ENCODE results near the gene EVI5L. TPM values are rescaled to one million over a fixed set of nuclear protein-coding genes. Genes with fewer than 3 reads are reported as not detected.

EVI5L gene
- polyA plus RNA-seq, 1 of the 3 experiments (the other 2 are of a cell fraction), result 9.7 TPM

DNA sequence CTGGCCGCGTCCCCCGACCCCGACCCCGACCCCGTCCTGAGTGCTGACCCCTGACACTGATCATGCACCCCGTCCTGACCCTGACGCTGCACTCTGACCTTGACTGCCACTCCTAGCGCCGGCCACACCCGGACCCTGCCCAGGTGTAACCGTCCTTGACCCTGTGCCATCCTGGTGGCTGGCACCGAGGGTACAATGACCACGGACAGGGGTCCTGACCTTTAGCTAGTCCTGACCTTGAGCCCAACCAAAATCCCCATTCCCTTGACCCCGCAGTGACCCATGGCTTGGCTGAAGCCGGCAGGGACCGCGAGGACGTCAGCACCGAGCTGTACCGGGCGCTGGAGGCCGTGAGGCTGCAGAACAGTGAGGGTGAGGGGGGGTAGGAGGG, 41.1 kb upstream of the EVI5L start (continued):
- TF ChIP-seq, protein P1, sequence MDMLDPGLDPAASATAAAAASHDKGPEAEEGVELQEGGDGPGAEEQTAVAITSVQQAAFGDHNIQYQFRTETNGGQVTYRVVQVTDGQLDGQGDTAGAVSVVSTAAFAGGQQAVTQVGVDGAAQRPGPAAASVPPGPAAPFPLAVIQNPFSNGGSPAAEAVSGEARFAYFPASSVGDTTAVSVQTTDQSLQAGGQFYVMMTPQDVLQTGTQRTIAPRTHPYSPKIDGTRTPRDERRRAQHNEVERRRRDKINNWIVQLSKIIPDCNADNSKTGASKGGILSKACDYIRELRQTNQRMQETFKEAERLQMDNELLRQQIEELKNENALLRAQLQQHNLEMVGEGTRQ (IDR thresholded peaks at IDR 0.05; ENCODE audit: borderline replicate concordance, low read depth, low read length), result no peak
- no peak for TF ChIP-seq GABPA (IDR thresholded peaks at IDR 0.05; ENCODE audit: low read depth)
- TF ChIP-seq EZH2phosphoT487 (IDR thresholded peaks at IDR 0.05; ENCODE audit: borderline replicate concordance, low read depth), result no peak
- no peak for TF ChIP-seq YY1 (IDR thresholded peaks at IDR 0.05; ENCODE audit: low read depth)
- TF ChIP-seq SIN3A (IDR thresholded peaks at IDR 0.05; ENCODE audit: borderline replicate concordance, low read depth, low read length), result no peak
- TF ChIP-seq, protein P2, sequence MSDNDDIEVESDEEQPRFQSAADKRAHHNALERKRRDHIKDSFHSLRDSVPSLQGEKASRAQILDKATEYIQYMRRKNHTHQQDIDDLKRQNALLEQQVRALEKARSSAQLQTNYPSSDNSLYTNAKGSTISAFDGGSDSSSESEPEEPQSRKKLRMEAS (IDR thresholded peaks at IDR 0.05; ENCODE audit: low read depth), result no peak
- TF ChIP-seq MEF2A (IDR thresholded peaks at IDR 0.05; ENCODE audit: borderline replicate concordance, low read depth), result no peak
- TF ChIP-seq FOXJ3 (CRISPR knock-in tag; IDR thresholded peaks at IDR 0.05), result no peak
- no peak for TF ChIP-seq TCF12 (IDR thresholded peaks at IDR 0.05)
- TF ChIP-seq NRF1 (IDR thresholded peaks at IDR 0.05; ENCODE audit: low read depth, low read length), result no peak

DNA sequence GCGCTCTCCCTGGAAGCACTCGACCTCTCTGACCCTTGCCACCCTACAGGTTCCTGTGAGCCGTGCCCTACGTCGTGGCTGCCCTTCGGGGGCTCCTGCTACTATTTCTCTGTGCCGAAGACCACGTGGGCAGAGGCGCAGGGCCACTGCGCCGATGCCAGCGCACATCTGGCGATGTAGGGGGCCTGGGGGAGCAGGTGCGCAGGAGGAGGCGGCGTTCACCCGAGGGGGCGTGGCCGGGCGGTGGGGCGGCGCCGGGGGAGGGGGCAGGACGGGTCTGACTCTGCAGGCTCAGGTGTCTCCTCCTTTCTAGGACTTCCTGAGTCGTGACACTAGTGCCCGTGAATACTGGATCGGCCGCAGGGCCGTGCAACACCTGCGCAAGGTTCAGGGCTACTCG, 40.6 kb upstream of the EVI5L start:
- Histone ChIP-seq H3K79me2 (ENCODE audit: insufficient read depth) (no peaks in the 10 kb centered on the region), H3K9me2 (no peaks in the 10 kb centered on the region), H3K9ac (no peak overlapping the region), H4K20me1 (ENCODE audit: insufficient read depth) (no peaks in the 10 kb centered on the region), H3K27me3 (ENCODE audit: insufficient read depth) (peaks cover 50% of the 10 kb centered on the region), H3K27ac (ENCODE audit: low read depth in 2 of 2, low read length in 1 of 2) (no peak overlapping the region), H3K4me1 (ENCODE audit: control insufficient read depth in 1 of 2, insufficient read depth in 2 of 2, low read depth in 1 of 2, low read length in 1 of 2) (no peaks in the 10 kb centered on the region), H3K9me3 (no peaks in the 10 kb centered on the region), H3K4me2 (no peak overlapping the region), H3K4me3 (ENCODE audit: low read depth in 2 of 2, low read length in 1 of 2) (no peak overlapping the region), H3K36me3 (replicated peaks in 1 of 2; ENCODE audit: control insufficient read depth in 1 of 2, insufficient read depth in 2 of 2, low read length in 1 of 2) (no peaks in the 10 kb centered on the region), H3F3A (replicated peaks; ENCODE audit: insufficient read depth) (no peaks in the 10 kb centered on the region), H2AFZ (ENCODE audit: low read depth) (no peak overlapping the region)
- ChIA-PET CTCF (interaction anchor here (1.7 to 2.9 kb wide), 2 partner anchors 10 to 221 kb away, joined by 4 to 11 read pairs; no protein-coding TSS in a partner anchor), POLR2A (no interaction called here)
- no peak for TF ChIP-seq TAF1 (IDR thresholded peaks at IDR 0.05; ENCODE audit: borderline replicate concordance, low read depth, low read length)
- TF ChIP-seq CHD2 (IDR thresholded peaks at IDR 0.05; ENCODE audit: low read length, partially characterized antibody), result no peak
- TF ChIP-seq, protein P3, sequence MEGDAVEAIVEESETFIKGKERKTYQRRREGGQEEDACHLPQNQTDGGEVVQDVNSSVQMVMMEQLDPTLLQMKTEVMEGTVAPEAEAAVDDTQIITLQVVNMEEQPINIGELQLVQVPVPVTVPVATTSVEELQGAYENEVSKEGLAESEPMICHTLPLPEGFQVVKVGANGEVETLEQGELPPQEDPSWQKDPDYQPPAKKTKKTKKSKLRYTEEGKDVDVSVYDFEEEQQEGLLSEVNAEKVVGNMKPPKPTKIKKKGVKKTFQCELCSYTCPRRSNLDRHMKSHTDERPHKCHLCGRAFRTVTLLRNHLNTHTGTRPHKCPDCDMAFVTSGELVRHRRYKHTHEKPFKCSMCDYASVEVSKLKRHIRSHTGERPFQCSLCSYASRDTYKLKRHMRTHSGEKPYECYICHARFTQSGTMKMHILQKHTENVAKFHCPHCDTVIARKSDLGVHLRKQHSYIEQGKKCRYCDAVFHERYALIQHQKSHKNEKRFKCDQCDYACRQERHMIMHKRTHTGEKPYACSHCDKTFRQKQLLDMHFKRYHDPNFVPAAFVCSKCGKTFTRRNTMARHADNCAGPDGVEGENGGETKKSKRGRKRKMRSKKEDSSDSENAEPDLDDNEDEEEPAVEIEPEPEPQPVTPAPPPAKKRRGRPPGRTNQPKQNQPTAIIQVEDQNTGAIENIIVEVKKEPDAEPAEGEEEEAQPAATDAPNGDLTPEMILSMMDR (IDR thresholded peaks at IDR 0.05), result no peak
- TF ChIP-seq, protein P2 (IDR thresholded peaks at IDR 0.05; ENCODE audit: low read depth), result no peak
- TF ChIP-seq, protein P4, sequence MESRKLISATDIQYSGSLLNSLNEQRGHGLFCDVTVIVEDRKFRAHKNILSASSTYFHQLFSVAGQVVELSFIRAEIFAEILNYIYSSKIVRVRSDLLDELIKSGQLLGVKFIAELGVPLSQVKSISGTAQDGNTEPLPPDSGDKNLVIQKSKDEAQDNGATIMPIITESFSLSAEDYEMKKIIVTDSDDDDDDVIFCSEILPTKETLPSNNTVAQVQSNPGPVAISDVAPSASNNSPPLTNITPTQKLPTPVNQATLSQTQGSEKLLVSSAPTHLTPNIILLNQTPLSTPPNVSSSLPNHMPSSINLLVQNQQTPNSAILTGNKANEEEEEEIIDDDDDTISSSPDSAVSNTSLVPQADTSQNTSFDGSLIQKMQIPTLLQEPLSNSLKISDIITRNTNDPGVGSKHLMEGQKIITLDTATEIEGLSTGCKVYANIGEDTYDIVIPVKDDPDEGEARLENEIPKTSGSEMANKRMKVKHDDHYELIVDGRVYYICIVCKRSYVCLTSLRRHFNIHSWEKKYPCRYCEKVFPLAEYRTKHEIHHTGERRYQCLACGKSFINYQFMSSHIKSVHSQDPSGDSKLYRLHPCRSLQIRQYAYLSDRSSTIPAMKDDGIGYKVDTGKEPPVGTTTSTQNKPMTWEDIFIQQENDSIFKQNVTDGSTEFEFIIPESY (IDR thresholded peaks at IDR 0.05; ENCODE audit: borderline replicate concordance, low read depth), result no peak
- no peak for TF ChIP-seq TEAD4 (IDR thresholded peaks at IDR 0.05; ENCODE audit: borderline replicate concordance, insufficient read depth)
- no peak for TF ChIP-seq TCF12 (IDR thresholded peaks at IDR 0.05)
- TF ChIP-seq ELF1 (IDR thresholded peaks at IDR 0.05), result no peak
- no peak for TF ChIP-seq EZH2phosphoT487 (IDR thresholded peaks at IDR 0.05; ENCODE audit: borderline replicate concordance, low read depth)
- TF ChIP-seq FOXJ3 (CRISPR knock-in tag; IDR thresholded peaks at IDR 0.05), result no peak
- no peak for TF ChIP-seq JUND (IDR thresholded peaks at IDR 0.05)
- TF ChIP-seq FOXM1 (IDR thresholded peaks at IDR 0.05; ENCODE audit: low read depth), result no peak
- peak; percentile 17 for DNase-seq
- WGBS (ENCODE audit: low lambda C conversion rate), result 15% methylated on average over 19 of the region's 31 CpGs
